ENCODE data around the gene XXYLT1. TPM values are rescaled to one million over a fixed set of nuclear protein-coding genes. Genes with fewer than 3 reads are reported as not detected.

Gene XXYLT1
- total RNA-seq, 2 experiments from 2014 or later = 17.2 to 19.6 TPM

DNA sequence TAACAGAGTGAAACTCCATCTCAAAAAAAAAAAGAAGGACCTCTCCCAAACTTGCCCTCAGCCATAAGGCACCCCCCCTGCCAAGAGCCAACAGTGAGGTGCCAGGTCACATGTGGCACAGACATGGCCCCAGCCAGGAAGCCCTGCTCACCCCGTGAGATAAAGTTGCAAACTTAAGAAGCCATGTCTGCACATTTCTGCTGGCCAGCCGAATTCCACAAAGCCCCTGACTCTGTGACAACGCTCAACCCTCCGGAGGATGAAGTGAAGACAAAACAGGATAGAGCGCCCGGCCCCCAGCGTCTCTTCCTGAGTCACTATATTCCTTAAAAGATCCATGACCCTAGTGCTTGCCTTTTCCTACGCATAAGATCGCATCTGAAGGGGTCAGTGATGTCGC is 188.1 kb downstream of the XXYLT1 start:
- TF ChIP-seq, protein P1, sequence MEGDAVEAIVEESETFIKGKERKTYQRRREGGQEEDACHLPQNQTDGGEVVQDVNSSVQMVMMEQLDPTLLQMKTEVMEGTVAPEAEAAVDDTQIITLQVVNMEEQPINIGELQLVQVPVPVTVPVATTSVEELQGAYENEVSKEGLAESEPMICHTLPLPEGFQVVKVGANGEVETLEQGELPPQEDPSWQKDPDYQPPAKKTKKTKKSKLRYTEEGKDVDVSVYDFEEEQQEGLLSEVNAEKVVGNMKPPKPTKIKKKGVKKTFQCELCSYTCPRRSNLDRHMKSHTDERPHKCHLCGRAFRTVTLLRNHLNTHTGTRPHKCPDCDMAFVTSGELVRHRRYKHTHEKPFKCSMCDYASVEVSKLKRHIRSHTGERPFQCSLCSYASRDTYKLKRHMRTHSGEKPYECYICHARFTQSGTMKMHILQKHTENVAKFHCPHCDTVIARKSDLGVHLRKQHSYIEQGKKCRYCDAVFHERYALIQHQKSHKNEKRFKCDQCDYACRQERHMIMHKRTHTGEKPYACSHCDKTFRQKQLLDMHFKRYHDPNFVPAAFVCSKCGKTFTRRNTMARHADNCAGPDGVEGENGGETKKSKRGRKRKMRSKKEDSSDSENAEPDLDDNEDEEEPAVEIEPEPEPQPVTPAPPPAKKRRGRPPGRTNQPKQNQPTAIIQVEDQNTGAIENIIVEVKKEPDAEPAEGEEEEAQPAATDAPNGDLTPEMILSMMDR (conservative IDR thresholded peaks at IDR 0.05; ENCODE audit: low read length) = no peak
- Histone ChIP-seq H4K20me1 (ENCODE audit: insufficient read depth, low read length) (no peaks in the 10 kb centered on the region; the same call in 1 of the 2 replicates), H2AFZ (ENCODE audit: low read length) (no peak overlapping the region), H3K9me2 (ENCODE audit: insufficient read depth, low read length) (no peaks in the 10 kb centered on the region), H3K36me3 (ENCODE audit: insufficient read depth, low read length) (no peaks in the 10 kb centered on the region), H3K4me3 (ENCODE audit: low read depth, low read length, poor library complexity, severe bottlenecking) (no peak overlapping the region), H3K79me2 (ENCODE audit: insufficient read depth, low read depth, low read length) (no peaks in the 10 kb centered on the region), H3K27ac (ENCODE audit: low read depth, low read length, poor library complexity, severe bottlenecking) (no peak overlapping the region), H3K4me1 (ENCODE audit: insufficient read depth, low read length, poor library complexity, severe bottlenecking) (peaks cover 13% of the 10 kb centered on the region), H3K9me3 (ENCODE audit: low read length) (no peaks in the 10 kb centered on the region), H3K4me2 (ENCODE audit: low read length) (no peak overlapping the region)
- ChIA-PET CTCF (ENCODE audit: unreplicated experiment) (no interaction called here), POLR2A (no interaction called here)
- intact Hi-C loops (cut with micrococcal nuclease; ENCODE audit: unreplicated experiment) = no loop called here
- BruUV-seq (replicated peaks) = no TSS peak
- no peak for DNase-seq (ENCODE audit: low spot score)

DNA sequence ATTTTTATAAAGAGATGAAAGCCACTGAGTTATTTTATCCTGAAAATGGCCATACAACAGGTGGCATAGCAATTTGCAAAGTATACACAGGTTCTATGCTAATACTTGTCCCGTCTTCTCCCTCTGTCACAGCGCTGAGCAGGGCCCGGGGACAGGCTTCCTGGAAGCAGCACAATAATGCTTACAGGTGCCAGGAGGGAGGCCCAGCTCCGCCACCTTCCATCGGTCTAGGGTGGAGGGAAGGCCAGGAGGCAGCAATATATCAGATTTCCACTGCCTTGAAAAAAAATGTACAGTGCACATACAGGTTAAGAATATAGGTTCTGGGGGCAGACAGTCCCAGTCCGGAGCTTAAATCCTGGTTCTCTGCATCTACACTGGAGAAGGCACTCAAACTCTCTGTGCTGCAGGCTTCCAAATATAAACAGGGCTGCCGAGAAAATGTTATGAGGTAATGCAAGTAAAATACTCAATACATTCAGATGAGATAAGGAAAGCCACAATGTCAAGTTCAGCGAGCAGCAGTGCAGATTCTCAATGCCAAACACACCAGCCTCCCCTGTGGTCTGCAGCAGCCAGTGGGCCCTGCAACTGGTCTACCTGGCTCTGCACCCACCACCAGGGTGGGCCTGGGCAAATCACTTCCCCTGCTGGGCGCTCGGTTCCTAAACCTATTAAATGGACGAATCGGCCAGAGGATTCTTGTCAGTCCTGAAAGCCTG is 189.6 kb downstream of the XXYLT1 start:
- POLR2A ChIA-PET = no interaction called here
- CTCF ChIA-PET (ENCODE audit: unreplicated experiment) = no interaction called here
- Histone ChIP-seq H4K20me1 (ENCODE audit: insufficient read depth, low read length) (no peaks in the 10 kb centered on the region; the same call in 1 of the 2 replicates), H3K9me3 (ENCODE audit: low read length) (no peaks in the 10 kb centered on the region), H3K4me3 (ENCODE audit: low read depth, low read length, poor library complexity, severe bottlenecking) (no peak overlapping the region), H3K9me2 (ENCODE audit: insufficient read depth, low read length) (no peaks in the 10 kb centered on the region), H3K36me3 (ENCODE audit: insufficient read depth, low read length) (no peaks in the 10 kb centered on the region), H3K4me2 (ENCODE audit: low read length) (no peak overlapping the region), H3K4me1 (ENCODE audit: insufficient read depth, low read length, poor library complexity, severe bottlenecking) (peaks cover 13% of the 10 kb centered on the region), H2AFZ (ENCODE audit: low read length) (no peak overlapping the region), H3K79me2 (ENCODE audit: insufficient read depth, low read depth, low read length) (no peaks in the 10 kb centered on the region), H3K27ac (ENCODE audit: low read depth, low read length, poor library complexity, severe bottlenecking) (no peak overlapping the region)
- intact Hi-C loops (cut with micrococcal nuclease; ENCODE audit: unreplicated experiment) = no loop called here
- no TSS peak for BruUV-seq (replicated peaks)
- DNase-seq (ENCODE audit: low spot score) = no peak
- TF ChIP-seq EZH2phosphoT487 (IDR thresholded peaks at IDR 0.05; ENCODE audit: borderline replicate concordance, low read depth, low read length) = no peak
- TF ChIP-seq, protein P1 (conservative IDR thresholded peaks at IDR 0.05; ENCODE audit: low read length) = no peak

- POLR2A ChIA-PET = no interaction called here
- no TSS peak for BruUV-seq (replicated peaks)
- no peak overlapping the region for H3K27ac ChIP-seq (ENCODE audit: low read depth, low read length, poor library complexity, severe bottlenecking)
These were observed 190.3 kb downstream of the XXYLT1 start for GRCh38 chr3:195080571-195081151.

More at GRCh38 chr3:195080571-195081151, 190.3 kb downstream of the XXYLT1 start:
- Histone ChIP-seq H3K4me1 (ENCODE audit: insufficient read depth, low read length, poor library complexity, severe bottlenecking) (peaks cover 13% of the 10 kb centered on the region), H3K4me3 (ENCODE audit: low read depth, low read length, poor library complexity, severe bottlenecking) (no peak overlapping the region), H3K9me3 (ENCODE audit: low read length) (no peaks in the 10 kb centered on the region), H3K9me2 (ENCODE audit: insufficient read depth, low read length) (no peaks in the 10 kb centered on the region), H2AFZ (ENCODE audit: low read length) (no peak overlapping the region), H4K20me1 (ENCODE audit: insufficient read depth, low read length) (no peaks in the 10 kb centered on the region; the same call in 1 of the 2 replicates), H3K4me2 (ENCODE audit: low read length) (no peak overlapping the region), H3K79me2 (ENCODE audit: insufficient read depth, low read depth, low read length) (no peaks in the 10 kb centered on the region), H3K36me3 (ENCODE audit: insufficient read depth, low read length) (no peaks in the 10 kb centered on the region)
- no peak for TF ChIP-seq EZH2phosphoT487 (IDR thresholded peaks at IDR 0.05; ENCODE audit: borderline replicate concordance, low read depth, low read length)
- TF ChIP-seq, protein P1 (conservative IDR thresholded peaks at IDR 0.05; ENCODE audit: low read length) = no peak
- intact Hi-C loops (cut with micrococcal nuclease; ENCODE audit: unreplicated experiment) = no loop called here
- DNase-seq (ENCODE audit: low spot score) = no peak
- CTCF ChIA-PET (ENCODE audit: unreplicated experiment) = interaction anchor here (0.6 kb wide), 1 partner anchor 458 kb away, joined by 4 read pairs; no protein-coding TSS in a partner anchor

Data from OCI-LY7 (cell line).